ENCODE measurements around the gene TUBA4B.
"Not testable (repeated sequence)": the region's sequence is repeated elsewhere in the genome, so short reads cannot be mapped to it uniquely, and the experiment has no call there.

- not testable (repeated sequence) for TF ChIP-seq TSHZ2 (CRISPR knock-in tag; IDR thresholded peaks at IDR 0.05); OSR1 (CRISPR knock-in tag; IDR thresholded peaks at IDR 0.05); ZFP30 (CRISPR knock-in tag; IDR thresholded peaks at IDR 0.05); BACH2 (CRISPR knock-in tag; IDR thresholded peaks at IDR 0.05; ENCODE audit: borderline replicate concordance); TCF4 (CRISPR knock-in tag; IDR thresholded peaks at IDR 0.05; ENCODE audit: borderline replicate concordance); CREB5 (CRISPR knock-in tag; IDR thresholded peaks at IDR 0.05; ENCODE audit: low read depth); SNAI2 (CRISPR knock-in tag; IDR thresholded peaks at IDR 0.05); ARNTL (CRISPR knock-in tag; IDR thresholded peaks at IDR 0.05; ENCODE audit: borderline replicate concordance, low read depth); ZFP3 (CRISPR knock-in tag; IDR thresholded peaks at IDR 0.05); PATZ1 (CRISPR knock-in tag; IDR thresholded peaks at IDR 0.05; ENCODE audit: borderline replicate concordance); TOX (CRISPR knock-in tag; IDR thresholded peaks at IDR 0.05; ENCODE audit: borderline replicate concordance)
- TF ChIP-seq, protein P1, sequence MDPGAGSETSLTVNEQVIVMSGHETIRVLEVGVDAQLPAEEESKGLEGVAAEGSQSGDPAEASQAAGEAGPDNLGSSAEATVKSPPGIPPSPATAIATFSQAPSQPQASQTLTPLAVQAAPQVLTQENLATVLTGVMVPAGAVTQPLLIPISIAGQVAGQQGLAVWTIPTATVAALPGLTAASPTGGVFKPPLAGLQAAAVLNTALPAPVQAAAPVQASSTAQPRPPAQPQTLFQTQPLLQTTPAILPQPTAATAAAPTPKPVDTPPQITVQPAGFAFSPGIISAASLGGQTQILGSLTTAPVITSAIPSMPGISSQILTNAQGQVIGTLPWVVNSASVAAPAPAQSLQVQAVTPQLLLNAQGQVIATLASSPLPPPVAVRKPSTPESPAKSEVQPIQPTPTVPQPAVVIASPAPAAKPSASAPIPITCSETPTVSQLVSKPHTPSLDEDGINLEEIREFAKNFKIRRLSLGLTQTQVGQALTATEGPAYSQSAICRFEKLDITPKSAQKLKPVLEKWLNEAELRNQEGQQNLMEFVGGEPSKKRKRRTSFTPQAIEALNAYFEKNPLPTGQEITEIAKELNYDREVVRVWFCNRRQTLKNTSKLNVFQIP (CRISPR knock-in tag; IDR thresholded peaks at IDR 0.05; ENCODE audit: borderline replicate concordance, low read depth), result not testable (repeated sequence)
Measured at GRCh38 chr2:219287116-219287440, 34.0 kb downstream of the TUBA4B start.
